WERI-Rb-1 (cell line): ENCODE results near the gene F11.
"Not testable (repeated sequence)": the region's sequence is repeated elsewhere in the genome, so short reads cannot be mapped to it uniquely, and the experiment has no call there.

Source experiments
- DNase-seq: peaks from one replicate; pipeline ENCODE4 v3.0.0-alpha.2; 2020
- H3K27ac ChIP-seq: fragments of 250-450 bp; sonication (Bioruptor Pico); 2 replicates; pipeline ENCODE4 v1.5.1; 2020; ENCODE audit warnings: mild to moderate bottlenecking, moderate library complexity
- H3K27me3 ChIP-seq: fragments of 250-450 bp; sonication (Bioruptor Pico); 2 replicates; pipeline ENCODE4 v1.5.1; 2021; ENCODE audit warnings: mild to moderate bottlenecking, low read depth, moderate library complexity; ENCODE audit not compliant: insufficient read depth, severe bottlenecking
- H3K36me3 ChIP-seq: fragments of 250-450 bp; sonication (Bioruptor Pico); 2 replicates; pipeline ENCODE4 v1.5.1; 2020; ENCODE audit warnings: mild to moderate bottlenecking, moderate library complexity
- H3K4me3 ChIP-seq: 2 replicates; pipeline ENCODE4 v1.5.1; 2011; ENCODE audit warnings: low read depth, mild to moderate bottlenecking, control low read depth, low read length
- H3K9me3 ChIP-seq: fragments of 250-450 bp; sonication (Bioruptor Pico); 2 replicates; pipeline ENCODE4 v1.5.1; 2021; ENCODE audit warnings: mild to moderate bottlenecking, moderate library complexity; ENCODE audit not compliant: severe bottlenecking
- CTCF ChIP-seq: IDR thresholded peaks from 2 replicates; pipeline ENCODE4 v1.5.1; 2011; ENCODE audit warnings: low read depth, mild to moderate bottlenecking, control low read depth, inconsistent platforms, low read length

F11 gene

GRCh38 chr4:186260117-186260503 is 5.9 kb upstream of the F11 start:
- no peak for TF ChIP-seq CTCF
- Histone ChIP-seq H3K36me3 (no peaks in the 10 kb centered on the region), H3K27me3 (peaks cover 96% of the 10 kb centered on the region), H3K4me3 (no peak overlapping the region), H3K9me3 (peaks cover 3% of the 10 kb centered on the region), H3K27ac (no peak overlapping the region)
- no peak for DNase-seq

GRCh38 chr4:186260504-186261448 is 5.2 kb upstream of the F11 start:
- Histone ChIP-seq H3K27me3 (peaks cover 96% of the 10 kb centered on the region), H3K4me3 (no peak overlapping the region), H3K36me3 (no peaks in the 10 kb centered on the region), H3K27ac (no peak overlapping the region), H3K9me3 (peaks cover 3% of the 10 kb centered on the region)
- no peak for DNase-seq
- no peak for TF ChIP-seq CTCF

DNA sequence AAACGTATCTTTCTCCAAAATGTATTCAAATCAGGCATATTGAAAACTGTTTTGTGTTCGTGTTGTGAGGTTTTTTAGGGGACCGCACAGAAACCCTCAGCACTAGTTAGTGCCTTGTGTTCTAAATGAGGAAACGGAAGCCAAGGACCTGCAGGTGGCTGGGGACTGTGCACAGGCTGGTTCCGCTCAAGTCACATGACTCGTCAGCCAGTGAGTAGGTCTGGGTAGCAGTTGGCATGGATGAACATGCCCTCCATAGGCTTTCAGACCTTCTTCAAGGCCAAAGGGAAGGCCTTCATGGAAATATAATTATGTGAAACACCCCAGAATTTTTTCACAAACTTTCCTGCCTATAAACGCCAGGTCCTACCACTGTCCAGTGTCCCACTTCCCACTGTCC is 1.3 kb upstream of the F11 start:
- Histone ChIP-seq H3K27me3 (peaks cover 97% of the 10 kb centered on the region), H3K27ac (no peak overlapping the region), H3K36me3 (no peaks in the 10 kb centered on the region), H3K4me3 (no peak overlapping the region), H3K9me3 (peaks cover 3% of the 10 kb centered on the region)
- no peak for DNase-seq
- TF ChIP-seq CTCF, result no peak

DNA sequence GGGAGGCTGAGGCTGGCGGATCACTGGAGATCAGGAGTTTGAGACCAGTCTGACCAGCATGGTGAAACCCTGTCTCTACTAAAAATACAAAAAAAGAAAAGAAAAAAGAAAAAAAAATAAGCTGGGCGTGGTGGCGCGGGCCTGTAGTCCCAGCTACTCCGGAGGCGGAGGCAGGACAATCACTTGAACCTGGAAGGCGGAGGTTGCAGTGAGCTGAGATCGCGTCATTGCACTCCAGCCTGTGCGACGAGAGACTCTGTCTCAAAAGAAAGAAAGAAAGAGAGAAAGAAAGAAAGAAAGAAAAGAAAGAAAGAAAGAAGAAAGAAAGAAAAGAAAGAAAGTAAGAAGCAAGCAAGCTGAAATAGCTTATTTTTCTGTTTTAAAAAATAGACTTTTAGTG is 739 bp upstream of the F11 start:
- not testable (repeated sequence) for H3K9me3 ChIP-seq, H3K4me3 ChIP-seq, H3K36me3 ChIP-seq, H3K27ac ChIP-seq, DNase-seq
- H3K27me3 ChIP-seq, result peaks cover 97% of the 10 kb centered on the region

DNA sequence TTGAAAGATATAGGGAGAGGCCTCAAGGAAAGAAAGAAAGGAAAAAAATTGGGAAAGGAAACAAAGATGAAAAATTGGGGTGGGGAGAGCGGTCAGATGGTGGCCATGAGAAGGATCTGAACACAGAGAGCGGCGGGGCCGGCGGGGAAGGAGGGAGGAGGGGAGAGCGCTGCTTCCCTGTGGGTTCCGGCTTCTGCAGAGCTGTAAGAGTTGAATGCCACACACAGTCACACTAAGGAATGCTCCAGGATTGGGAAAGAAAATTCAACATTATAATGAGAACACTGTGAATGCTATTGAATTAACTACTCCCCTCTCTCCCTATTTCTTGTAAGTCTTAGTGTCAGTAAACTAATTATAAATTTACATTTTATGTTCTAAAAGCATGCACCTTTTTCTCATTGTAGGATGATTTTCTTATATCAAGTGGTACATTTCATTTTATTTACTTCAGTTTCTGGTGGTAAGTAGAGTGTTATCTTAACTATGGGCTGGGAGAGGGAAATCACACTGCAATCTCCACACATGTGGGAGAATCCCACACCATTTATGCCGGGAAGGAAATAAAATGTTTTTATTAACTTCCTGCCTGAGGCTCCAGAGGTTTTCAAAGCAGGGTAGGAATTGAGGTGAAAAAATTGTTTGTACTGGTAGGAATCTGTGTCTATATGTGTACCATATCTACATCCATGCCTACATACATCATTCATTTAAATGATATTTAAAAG is 904 bp downstream of the F11 start:
- Histone ChIP-seq H3K27ac (no peak overlapping the region), H3K36me3 (no peaks in the 10 kb centered on the region), H3K4me3 (no peak overlapping the region), H3K27me3 (peaks cover 99% of the 10 kb centered on the region), H3K9me3 (peaks cover 3% of the 10 kb centered on the region)
- no peak for DNase-seq
- no peak for TF ChIP-seq CTCF

DNA sequence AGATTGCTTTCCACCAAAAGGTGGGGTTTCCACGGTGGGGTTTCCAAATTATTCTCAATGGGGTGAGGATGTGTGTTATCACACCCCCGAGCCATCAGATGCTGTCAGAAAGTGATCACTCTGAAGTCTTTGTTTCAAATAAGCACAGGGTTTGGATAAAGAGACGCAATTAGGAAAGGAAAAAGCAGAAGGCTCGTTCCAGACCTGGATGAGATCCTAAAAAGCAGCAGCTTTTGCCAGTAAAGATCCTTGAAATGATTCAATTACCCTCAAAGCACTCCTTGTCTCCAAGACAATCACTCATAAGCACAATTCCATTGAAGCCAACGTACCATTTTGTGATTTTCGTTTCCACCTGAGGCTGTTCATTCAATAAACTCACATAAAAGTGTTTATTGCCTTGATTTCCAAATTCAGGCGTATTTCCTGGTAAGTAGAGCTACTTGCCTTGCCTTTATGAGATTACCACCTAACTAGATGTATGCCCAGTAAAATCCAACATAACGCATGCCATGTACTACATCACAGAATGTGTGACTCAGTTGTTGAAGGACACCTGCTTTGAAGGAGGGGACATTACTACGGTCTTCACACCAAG is 5.2 kb downstream of the F11 start:
- DNase-seq, result no peak
- no peak for TF ChIP-seq CTCF

More for the DNA sequence above, 5.2 kb downstream of the F11 start:
- Histone ChIP-seq H3K27ac (no peak overlapping the region), H3K27me3 (peaks cover 100% of the 10 kb centered on the region), H3K36me3 (no peaks in the 10 kb centered on the region), H3K9me3 (no peaks in the 10 kb centered on the region), H3K4me3 (no peak overlapping the region)
